ENCODE data around the gene SECISBP2.

GRCh38 chr9:89313842-89314241 is 4.5 kb upstream of the SECISBP2 start:
- TF ChIP-seq EZH2phosphoT487 (conservative IDR thresholded peaks at IDR 0.05; ENCODE audit: low read length) (no peak), CTCF (IDR thresholded peaks at IDR 0.05; ENCODE audit: insufficient read depth, low read length, poor library complexity, severe bottlenecking) (no peak)

All from SU-DHL-6 (cell line).